GM12892 (cell line): ENCODE data around the gene ARHGEF25.

ENCODE experiments used
- POLR2A ChIP-seq: IDR thresholded peaks from 2 replicates; pipeline ENCODE4 v1.6.1; 2011; ENCODE audit warnings: low read depth, low read length, control low read depth
- POLR2AphosphoS5 ChIP-seq: IDR thresholded peaks from 2 replicates; pipeline ENCODE4 v1.6.1; 2011; ENCODE audit warnings: low read depth, low read length, control low read depth
- TAF1 ChIP-seq: IDR thresholded peaks from 2 replicates; pipeline ENCODE4 v1.6.1; 2011; ENCODE audit warnings: low read depth, mild to moderate bottlenecking, control low read depth, low read length, borderline replicate concordance

DNA sequence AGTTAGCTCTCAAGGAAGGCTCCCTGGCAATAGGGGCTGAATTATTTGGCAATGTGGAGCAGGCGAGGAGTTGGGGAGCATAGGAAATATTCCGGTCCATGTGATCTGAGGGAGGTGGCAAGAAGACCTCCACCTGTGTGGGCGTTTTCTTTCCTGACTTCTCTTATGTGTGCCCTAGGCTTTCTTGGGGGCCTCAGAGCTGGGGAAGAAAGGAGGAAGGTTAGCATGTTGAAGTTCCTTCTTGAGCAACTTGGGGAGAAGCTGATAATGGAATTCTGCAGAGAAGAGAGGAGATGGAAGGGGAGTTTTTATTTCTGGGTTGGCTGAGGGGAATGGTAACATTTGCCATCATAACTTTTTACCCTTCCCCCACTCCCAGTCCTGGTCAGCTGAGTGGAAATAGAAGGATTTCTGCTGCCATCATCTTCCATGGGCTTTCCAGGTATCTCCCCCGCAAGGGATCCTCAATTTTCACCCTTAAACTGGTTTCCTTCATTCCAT lies 5.4 kb upstream of the ARHGEF25 start:
- no peak for TF ChIP-seq POLR2A
- no peak for TF ChIP-seq TAF1
- no peak for TF ChIP-seq POLR2AphosphoS5
